ENCODE results near the gene CTU2. TPM values are rescaled to one million over a fixed set of nuclear protein-coding genes. Genes with fewer than 3 reads are reported as not detected.
A peak's percentile ranks its signal among the peaks of the same experiment; 100 is the strongest.

Gene CTU2
- total and polyA plus RNA-seq, 9 of the 15 experiments (the other 6 are each of a cell fraction or from before 2014, with no cell fraction given), result 1.3 to 105 (median 23.2) TPM

- TF ChIP-seq AFF1 (IDR thresholded peaks at IDR 0.05; ENCODE audit: low read depth in 1 of 2, partially characterized antibody in 2 of 2), result no peak
- no peak for TF ChIP-seq ZNF507 (tag; conservative IDR thresholded peaks at IDR 0.05)
- TF ChIP-seq ZEB2 (IDR thresholded peaks at IDR 0.05), result peak; percentile 76; the same call in 1 of the 2 replicates
- TF ChIP-seq ZNF12 (CRISPR knock-in tag; IDR thresholded peaks at IDR 0.05), result peak; percentile 60; the same call in 1 of the 2 replicates
- TF ChIP-seq CHD7 (IDR thresholded peaks at IDR 0.05; ENCODE audit: low read depth, low read length), result no peak
- peak; percentile 30; the same call in 1 of the 2 replicates for TF ChIP-seq ETV5 (CRISPR knock-in tag; IDR thresholded peaks at IDR 0.05; ENCODE audit: low read depth)
- no peak for TF ChIP-seq ZNF449 (CRISPR knock-in tag; IDR thresholded peaks at IDR 0.05)
- TF ChIP-seq ZNF232 (CRISPR knock-in tag; IDR thresholded peaks at IDR 0.05), result no peak
- peak; percentile 91 for TF ChIP-seq ZBTB17 (CRISPR knock-in tag; IDR thresholded peaks at IDR 0.05)
- no peak for TF ChIP-seq EWSR1 (IDR thresholded peaks at IDR 0.05; ENCODE audit: borderline replicate concordance, low read depth, partially characterized antibody)
- no peak for TF ChIP-seq CXXC5 (CRISPR knock-in tag; IDR thresholded peaks at IDR 0.05)
Measured at GRCh38 chr16:88662222-88662842, 44.0 kb upstream of the CTU2 start (continued).
